Smooth muscle cell (in vitro differentiated cells): ENCODE results near the gene GATA3. TPM values are rescaled to one million over a fixed set of nuclear protein-coding genes. Genes with fewer than 3 reads are reported as not detected.

Experiments used
- DNase-seq: peaks from one replicate; lab custom pipeline; 2025; ENCODE audit not compliant: unreplicated experiment; lab: John Stamatoyannopoulos, UW
- H2AFZ ChIP-seq: fragments of 200-600 bp; sonication (generic); 2 replicates; pipeline ENCODE4 v1.6.0; 2016; ENCODE audit warnings: antibody characterized with exemption, low read depth, mild to moderate bottlenecking
- H3F3A ChIP-seq: fragments of 200-600 bp; sonication (generic); 2 replicates; pipeline ENCODE4 v1.6.0; 2017; ENCODE audit warnings: antibody characterized with exemption, low read depth
- H3K27ac ChIP-seq: fragments of 200-600 bp; sonication (generic); 2 replicates; pipeline ENCODE4 v1.5.1; 2016; ENCODE audit warnings: low read depth, mild to moderate bottlenecking
- H3K27me3 ChIP-seq: fragments of 200-600 bp; sonication (generic); 2 replicates; pipeline ENCODE4 v1.6.1; 2016; ENCODE audit warnings: low read depth, mild to moderate bottlenecking
- H3K36me3 ChIP-seq: fragments of 200-600 bp; sonication (generic); 2 replicates; pipeline ENCODE4 v1.5.1; 2016; ENCODE audit warnings: low read depth
- H3K4me1 ChIP-seq: fragments of 200-600 bp; sonication (generic); 2 replicates; pipeline ENCODE4 v1.5.1; 2016; ENCODE audit warnings: low read depth
- H3K4me2 ChIP-seq: fragments of 200-600 bp; sonication (generic); 2 replicates; pipeline ENCODE4 v1.6.0; 2016; ENCODE audit warnings: mild to moderate bottlenecking
- H3K4me3 ChIP-seq: fragments of 200-600 bp; sonication (generic); 2 replicates; pipeline ENCODE4 v1.5.1; 2016; ENCODE audit warnings: mild to moderate bottlenecking
- H3K79me2 ChIP-seq: fragments of 200-600 bp; sonication (generic); 2 replicates; pipeline ENCODE4 v1.6.0; 2016; ENCODE audit warnings: low read depth, mild to moderate bottlenecking
- H3K9ac ChIP-seq: fragments of 200-600 bp; sonication (generic); 2 replicates; pipeline ENCODE4 v1.6.0; 2016; ENCODE audit warnings: low read depth
- H3K9me3 ChIP-seq: fragments of 200-600 bp; sonication (generic); replicated peaks from 2 replicates; pipeline ENCODE4 v1.5.1; 2016; ENCODE audit warnings: low read depth
- H4K20me1 ChIP-seq: fragments of 200-600 bp; sonication (generic); 2 replicates; pipeline ENCODE4 v1.6.0; 2016; ENCODE audit warnings: low read depth
- WGBS: methylation state at CpG from one replicate; pipeline ENCODE4 v1.1.7; 2016; ENCODE audit warnings: low lambda C conversion rate; 5-methylcytosine and 5-hydroxymethylcytosine counted together
- polyA plus RNA-seq: library from polyadenylated mRNA; unstranded; fragments of >200 nt; fragmentation: Nextera tagmentation; extraction: Ambion mirVana; gene quantifications from 2 replicates; pipeline ENCODE4 v1.2.1, GENCODE V29; 2016
- total RNA-seq: library from RNA; depleted of rRNA; stranded (reverse); fragments of >200 nt; gene quantifications from 2 replicates; pipeline ENCODE4 v1.2.3, GENCODE V29; 2014
- TF ChIP-seq, protein P1 (sequence below): fragments of 200-600 bp; sonication (generic); IDR thresholded peaks from 2 replicates; pipeline ENCODE4 v1.5.1; 2017; ENCODE audit warnings: borderline replicate concordance, mild to moderate bottlenecking, antibody characterized with exemption; ENCODE audit not compliant: insufficient read depth, poor library complexity, severe bottlenecking

Gene GATA3
- total and polyA plus RNA-seq, 2 experiments from 2014 or later: 5.2 to 6.9 TPM

GRCh38 chr10:8121201-8121890 lies 66.9 kb downstream of the GATA3 start:
- Histone ChIP-seq H3K27me3 (no peaks in the 10 kb centered on the region), H3F3A (no peaks in the 10 kb centered on the region), H2AFZ (no peak overlapping the region), H3K79me2 (no peaks in the 10 kb centered on the region), H3K36me3 (no peaks in the 10 kb centered on the region), H3K27ac (no peak overlapping the region), H3K4me2 (no peak overlapping the region), H3K4me1 (no peaks in the 10 kb centered on the region), H3K9me3 (no peaks in the 10 kb centered on the region), H3K4me3 (no peak overlapping the region), H4K20me1 (no peaks in the 10 kb centered on the region), H3K9ac (no peak overlapping the region)
- 92% methylated on average over 12 of the region's 12 CpGs for WGBS
- no peak for DNase-seq
- TF ChIP-seq, protein P1, sequence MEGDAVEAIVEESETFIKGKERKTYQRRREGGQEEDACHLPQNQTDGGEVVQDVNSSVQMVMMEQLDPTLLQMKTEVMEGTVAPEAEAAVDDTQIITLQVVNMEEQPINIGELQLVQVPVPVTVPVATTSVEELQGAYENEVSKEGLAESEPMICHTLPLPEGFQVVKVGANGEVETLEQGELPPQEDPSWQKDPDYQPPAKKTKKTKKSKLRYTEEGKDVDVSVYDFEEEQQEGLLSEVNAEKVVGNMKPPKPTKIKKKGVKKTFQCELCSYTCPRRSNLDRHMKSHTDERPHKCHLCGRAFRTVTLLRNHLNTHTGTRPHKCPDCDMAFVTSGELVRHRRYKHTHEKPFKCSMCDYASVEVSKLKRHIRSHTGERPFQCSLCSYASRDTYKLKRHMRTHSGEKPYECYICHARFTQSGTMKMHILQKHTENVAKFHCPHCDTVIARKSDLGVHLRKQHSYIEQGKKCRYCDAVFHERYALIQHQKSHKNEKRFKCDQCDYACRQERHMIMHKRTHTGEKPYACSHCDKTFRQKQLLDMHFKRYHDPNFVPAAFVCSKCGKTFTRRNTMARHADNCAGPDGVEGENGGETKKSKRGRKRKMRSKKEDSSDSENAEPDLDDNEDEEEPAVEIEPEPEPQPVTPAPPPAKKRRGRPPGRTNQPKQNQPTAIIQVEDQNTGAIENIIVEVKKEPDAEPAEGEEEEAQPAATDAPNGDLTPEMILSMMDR: no peak

GRCh38 chr10:8122611-8123369 lies 68.3 kb downstream of the GATA3 start:
- H3K4me3 ChIP-seq: no peak overlapping the region
- H3F3A ChIP-seq: no peaks in the 10 kb centered on the region
- TF ChIP-seq, protein P1: no peak
- no peak for DNase-seq
- no peak overlapping the region for H3K4me2 ChIP-seq
- no peak overlapping the region for H2AFZ ChIP-seq
- H3K9ac ChIP-seq: no peak overlapping the region
- H4K20me1 ChIP-seq: no peaks in the 10 kb centered on the region
- H3K79me2 ChIP-seq: no peaks in the 10 kb centered on the region
- no peak overlapping the region for H3K27ac ChIP-seq
- no peaks in the 10 kb centered on the region for H3K36me3 ChIP-seq
- H3K4me1 ChIP-seq: no peaks in the 10 kb centered on the region
- H3K27me3 ChIP-seq: no peaks in the 10 kb centered on the region
- no peaks in the 10 kb centered on the region for H3K9me3 ChIP-seq
- 76% methylated on average over 7 of the region's 7 CpGs for WGBS

- no peak overlapping the region for H3K4me3 ChIP-seq
- no peaks in the 10 kb centered on the region for H4K20me1 ChIP-seq
- 94% methylated on average over 2 of the region's 2 CpGs for WGBS
- H3K9ac ChIP-seq: no peak overlapping the region
- TF ChIP-seq, protein P1: no peak
- H2AFZ ChIP-seq: no peak overlapping the region
- H3K9me3 ChIP-seq: no peaks in the 10 kb centered on the region
- no peaks in the 10 kb centered on the region for H3K79me2 ChIP-seq
- H3K27ac ChIP-seq: no peak overlapping the region
- no peaks in the 10 kb centered on the region for H3F3A ChIP-seq
- no peaks in the 10 kb centered on the region for H3K4me1 ChIP-seq
- H3K27me3 ChIP-seq: no peaks in the 10 kb centered on the region
- DNase-seq: no peak
- H3K36me3 ChIP-seq: no peaks in the 10 kb centered on the region
- no peak overlapping the region for H3K4me2 ChIP-seq
Observed at GRCh38 chr10:8124436-8124835, 69.9 kb downstream of the GATA3 start.

Other genes with a start within 250 kb of the GATA3 start
- gene TAF3, start 236.2 kb upstream of the GATA3 start, total RNA-seq: 3.0 and 3.7 TPM in 2 replicates
- gene TAF3, start 236.2 kb upstream of the GATA3 start, polyA plus RNA-seq: 7.0 and 7.3 TPM in 2 replicates